LNCaP clone FGC (cell line): ENCODE data around the gene GIMD1.

Experiments
- DNase-seq: peaks from one replicate; pipeline ENCODE4 v3.0.0-alpha.2; 2011; ENCODE audit warnings: low read depth
- H3K4me3 ChIP-seq: 2 replicates; pipeline ENCODE4 v1.5.1; 2011; ENCODE audit warnings: mild to moderate bottlenecking, low read depth, low read length, control low read depth
- TF ChIP-seq, protein P1 (sequence below): IDR thresholded peaks from 2 replicates; pipeline ENCODE4 v1.5.1; 2012; ENCODE audit warnings: mild to moderate bottlenecking; ENCODE audit not compliant: control insufficient read depth, insufficient read depth; ENCODE audit errors: extremely low read depth

Gene GIMD1

DNA sequence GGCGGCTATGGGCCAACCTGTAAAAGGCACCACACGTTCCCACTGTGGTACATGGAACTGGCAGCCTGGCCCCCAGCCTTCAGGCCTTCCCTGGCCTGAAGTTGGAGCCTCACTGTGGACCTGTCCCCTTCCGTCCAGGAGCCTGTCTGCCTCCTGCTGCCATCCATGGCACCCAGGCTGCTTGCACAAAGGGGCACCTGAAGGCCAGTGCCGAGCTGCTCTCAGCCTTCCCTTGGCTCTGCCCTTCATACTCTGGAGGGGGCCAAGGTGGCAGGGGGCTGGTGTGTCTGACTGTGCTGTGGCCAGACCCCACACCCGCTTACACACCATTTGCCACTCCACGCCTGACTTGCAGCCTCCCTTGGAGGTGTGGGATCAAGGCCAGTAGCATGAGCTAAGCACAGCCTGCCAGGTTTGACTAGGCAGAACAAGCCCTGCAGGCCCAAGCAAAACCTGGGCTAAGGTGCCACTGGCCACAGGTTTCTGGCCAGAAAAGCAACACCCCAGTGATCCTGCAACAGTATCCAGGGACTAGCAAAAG lies 17.3 kb upstream of the GIMD1 start:
- TF ChIP-seq, protein P1, sequence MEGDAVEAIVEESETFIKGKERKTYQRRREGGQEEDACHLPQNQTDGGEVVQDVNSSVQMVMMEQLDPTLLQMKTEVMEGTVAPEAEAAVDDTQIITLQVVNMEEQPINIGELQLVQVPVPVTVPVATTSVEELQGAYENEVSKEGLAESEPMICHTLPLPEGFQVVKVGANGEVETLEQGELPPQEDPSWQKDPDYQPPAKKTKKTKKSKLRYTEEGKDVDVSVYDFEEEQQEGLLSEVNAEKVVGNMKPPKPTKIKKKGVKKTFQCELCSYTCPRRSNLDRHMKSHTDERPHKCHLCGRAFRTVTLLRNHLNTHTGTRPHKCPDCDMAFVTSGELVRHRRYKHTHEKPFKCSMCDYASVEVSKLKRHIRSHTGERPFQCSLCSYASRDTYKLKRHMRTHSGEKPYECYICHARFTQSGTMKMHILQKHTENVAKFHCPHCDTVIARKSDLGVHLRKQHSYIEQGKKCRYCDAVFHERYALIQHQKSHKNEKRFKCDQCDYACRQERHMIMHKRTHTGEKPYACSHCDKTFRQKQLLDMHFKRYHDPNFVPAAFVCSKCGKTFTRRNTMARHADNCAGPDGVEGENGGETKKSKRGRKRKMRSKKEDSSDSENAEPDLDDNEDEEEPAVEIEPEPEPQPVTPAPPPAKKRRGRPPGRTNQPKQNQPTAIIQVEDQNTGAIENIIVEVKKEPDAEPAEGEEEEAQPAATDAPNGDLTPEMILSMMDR, result no peak
- no peak overlapping the region for H3K4me3 ChIP-seq
- DNase-seq, result no peak

DNA sequence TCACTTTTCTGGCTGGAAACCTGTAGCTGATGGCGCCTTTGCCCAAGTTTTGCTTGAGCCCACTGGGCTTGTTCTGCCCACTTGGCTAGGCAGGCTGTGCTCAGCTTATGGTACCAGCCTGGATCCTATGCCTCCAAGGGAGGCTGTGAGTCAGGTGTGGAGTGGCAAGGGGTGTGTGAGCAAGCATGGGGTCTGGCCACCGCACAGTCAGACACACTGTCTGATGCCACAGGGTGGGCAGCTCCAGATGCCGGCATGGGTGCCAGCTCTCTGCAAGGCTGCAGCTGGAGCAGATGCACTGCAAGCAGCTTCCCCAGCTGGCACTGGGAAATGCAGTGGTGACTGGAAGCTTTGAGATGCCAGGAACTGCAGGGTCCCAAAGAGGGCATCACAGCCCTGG lies 16.3 kb upstream of the GIMD1 start:
- no peak for DNase-seq
- H3K4me3 ChIP-seq, result no peak overlapping the region
- TF ChIP-seq, protein P1, result no peak

DNA sequence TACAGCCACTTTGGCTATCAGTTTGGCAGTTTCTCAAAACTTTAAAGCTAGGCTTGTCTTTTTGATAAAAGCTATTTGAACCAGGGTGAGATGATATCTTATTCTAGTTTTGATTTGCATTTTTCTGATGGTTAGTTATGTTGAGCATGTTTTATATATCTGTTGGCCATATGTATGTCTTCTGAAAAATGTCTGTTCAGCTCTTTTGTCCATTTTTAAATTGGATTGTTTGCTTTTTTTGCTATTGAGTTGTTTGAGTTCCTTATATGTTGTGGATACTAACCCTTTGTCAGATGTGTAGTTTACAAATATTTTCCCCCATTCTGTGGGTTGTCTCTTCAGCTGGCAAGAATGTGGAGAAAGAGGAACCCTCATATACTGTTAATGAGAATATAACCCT lies 11.6 kb upstream of the GIMD1 start:
- no peak for DNase-seq
- TF ChIP-seq, protein P1, result no peak
- H3K4me3 ChIP-seq, result no peak overlapping the region

DNA sequence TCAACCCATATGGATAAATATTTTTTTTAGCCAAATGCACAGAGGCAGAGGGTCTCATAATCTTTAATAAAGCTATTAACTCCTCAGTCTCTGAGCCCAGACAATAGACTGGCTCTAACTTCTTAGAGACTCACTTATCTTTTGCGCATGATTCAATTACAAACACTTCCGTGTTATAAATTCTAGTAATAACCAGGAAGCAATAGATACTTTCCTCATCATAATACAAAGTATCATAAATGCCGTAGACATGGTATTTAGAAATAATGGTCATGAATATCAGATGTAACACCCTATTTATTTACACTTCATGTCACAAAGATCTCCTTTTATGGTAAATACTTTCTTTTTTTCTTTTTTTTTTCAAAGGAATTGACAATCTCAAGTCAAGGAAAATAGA lies 4.4 kb upstream of the GIMD1 start:
- no peak for DNase-seq
- TF ChIP-seq, protein P1, result no peak
- no peak overlapping the region for H3K4me3 ChIP-seq

DNA sequence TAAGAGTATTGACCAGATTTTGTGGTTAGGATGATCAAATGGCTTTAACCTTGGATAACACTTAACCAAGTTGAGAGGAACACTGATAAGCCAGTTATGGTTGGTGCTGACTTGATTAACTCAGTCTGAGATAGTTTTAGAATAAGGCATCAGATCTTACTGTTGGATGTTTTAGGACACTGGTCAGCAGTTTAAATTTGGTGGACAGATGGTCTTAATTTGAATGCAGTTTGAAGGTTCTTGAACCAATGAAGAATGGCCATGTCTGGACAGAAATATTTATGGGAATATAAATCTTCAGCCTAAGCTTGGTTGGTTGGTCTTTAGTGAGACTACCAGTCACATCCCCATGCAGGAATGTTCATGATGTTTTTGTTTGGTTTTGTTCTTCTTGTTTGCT lies 2.6 kb upstream of the GIMD1 start:
- H3K4me3 ChIP-seq, result no peak overlapping the region
- TF ChIP-seq, protein P1, result no peak
- DNase-seq, result no peak

DNA sequence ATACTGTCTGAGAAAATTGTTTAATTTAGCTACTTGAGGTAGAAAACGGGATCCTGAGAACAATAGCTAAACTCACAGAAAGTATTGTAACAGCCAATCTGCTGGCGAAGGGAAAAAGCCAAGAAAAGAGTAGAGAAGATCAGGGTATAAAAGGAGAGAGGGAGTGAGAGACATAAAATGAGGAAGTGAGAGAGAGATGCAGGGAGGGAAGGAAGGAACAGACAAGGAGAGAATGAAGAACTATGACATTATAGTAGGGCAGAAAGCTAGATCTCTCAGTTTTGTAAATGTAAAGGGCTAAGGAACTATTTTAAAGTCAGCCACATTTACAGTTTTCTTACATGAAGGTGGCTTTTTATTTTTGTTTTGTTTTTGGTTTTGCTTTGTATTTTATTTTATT lies 1.6 kb upstream of the GIMD1 start:
- TF ChIP-seq, protein P1, result no peak
- no peak overlapping the region for H3K4me3 ChIP-seq
- no peak for DNase-seq

DNA sequence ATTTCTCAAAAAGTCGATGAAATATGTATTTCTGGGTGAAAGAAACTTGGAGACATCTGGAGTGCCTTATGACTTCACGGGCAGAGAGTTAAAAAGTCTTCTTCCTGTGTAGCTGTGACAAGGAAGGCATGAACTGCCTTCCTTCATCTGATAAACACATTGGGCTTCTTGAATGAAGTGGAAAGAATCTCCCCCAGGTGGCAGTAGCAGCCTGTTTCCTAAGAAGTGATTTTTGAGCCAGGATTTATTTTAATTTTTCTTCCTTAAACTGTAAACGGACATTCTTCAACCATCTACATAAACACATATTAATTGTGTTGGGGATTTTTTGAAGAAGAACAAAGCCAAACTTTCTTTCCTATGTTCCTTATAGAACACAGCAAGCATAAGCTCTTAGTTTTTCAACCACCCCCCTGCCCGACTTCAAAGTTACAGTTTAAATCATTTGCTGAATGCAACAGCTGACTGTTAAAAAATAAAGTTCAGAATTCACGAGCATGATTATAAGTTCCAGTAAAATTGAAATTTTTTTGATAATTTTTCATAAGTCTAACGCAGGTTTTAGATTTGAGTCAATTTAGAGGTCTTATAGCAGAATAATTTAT lies 980 bp upstream of the GIMD1 start:
- peak; percentile 54 for DNase-seq
- TF ChIP-seq, protein P1, result peak; percentile 64
- H3K4me3 ChIP-seq, result no peak overlapping the region
